SIG-M5 (cell line): Measurements from ENCODE around the gene C2orf74.
"Not testable (repeated sequence)": the region's sequence is repeated elsewhere in the genome, so short reads cannot be mapped to it uniquely, and the experiment has no call there.

Experiments
- DNase-seq: peaks from one replicate; lab custom pipeline; 2025; lab: John Stamatoyannopoulos, UW

Gene C2orf74

DNA sequence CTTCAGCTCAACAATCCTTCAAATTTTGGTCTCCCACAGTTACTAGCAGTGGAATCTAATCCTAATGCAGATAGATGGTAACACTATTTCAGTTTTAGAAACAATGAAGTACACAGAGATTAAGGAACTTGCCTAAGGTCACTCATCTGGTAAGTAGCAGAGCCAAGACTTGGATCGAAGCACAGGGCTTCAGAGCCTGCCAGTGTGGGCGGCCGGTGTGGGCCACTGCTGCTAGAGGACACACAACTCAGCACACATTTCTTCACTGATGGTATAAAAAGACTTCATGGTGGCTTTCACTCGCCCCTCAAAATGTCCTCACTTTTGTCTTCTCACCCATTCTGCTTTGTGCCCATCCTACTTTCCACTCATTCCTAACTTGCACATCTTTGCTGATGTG, 11.1 kb downstream of the C2orf74 start:
- no peak for DNase-seq

DNA sequence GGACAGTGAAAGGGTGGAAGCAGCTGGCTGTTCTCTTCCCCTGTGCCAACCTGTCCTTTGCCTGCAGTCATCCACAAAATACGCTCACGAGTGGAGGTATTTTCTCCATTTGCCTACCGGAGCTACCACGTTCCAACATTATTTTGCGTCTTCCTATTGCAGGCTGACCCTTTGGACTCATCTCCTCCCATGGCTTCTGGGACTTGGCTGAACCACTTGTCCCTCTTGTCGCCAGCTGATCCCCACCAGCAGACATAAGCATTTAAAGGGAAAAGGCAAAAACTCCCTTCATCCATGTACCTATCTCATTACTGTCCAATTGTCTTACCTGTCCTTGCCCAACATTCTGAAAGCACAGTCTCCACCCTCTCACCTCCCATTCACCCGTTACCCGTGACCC, 13.0 kb downstream of the C2orf74 start:
- DNase-seq = no peak

DNA sequence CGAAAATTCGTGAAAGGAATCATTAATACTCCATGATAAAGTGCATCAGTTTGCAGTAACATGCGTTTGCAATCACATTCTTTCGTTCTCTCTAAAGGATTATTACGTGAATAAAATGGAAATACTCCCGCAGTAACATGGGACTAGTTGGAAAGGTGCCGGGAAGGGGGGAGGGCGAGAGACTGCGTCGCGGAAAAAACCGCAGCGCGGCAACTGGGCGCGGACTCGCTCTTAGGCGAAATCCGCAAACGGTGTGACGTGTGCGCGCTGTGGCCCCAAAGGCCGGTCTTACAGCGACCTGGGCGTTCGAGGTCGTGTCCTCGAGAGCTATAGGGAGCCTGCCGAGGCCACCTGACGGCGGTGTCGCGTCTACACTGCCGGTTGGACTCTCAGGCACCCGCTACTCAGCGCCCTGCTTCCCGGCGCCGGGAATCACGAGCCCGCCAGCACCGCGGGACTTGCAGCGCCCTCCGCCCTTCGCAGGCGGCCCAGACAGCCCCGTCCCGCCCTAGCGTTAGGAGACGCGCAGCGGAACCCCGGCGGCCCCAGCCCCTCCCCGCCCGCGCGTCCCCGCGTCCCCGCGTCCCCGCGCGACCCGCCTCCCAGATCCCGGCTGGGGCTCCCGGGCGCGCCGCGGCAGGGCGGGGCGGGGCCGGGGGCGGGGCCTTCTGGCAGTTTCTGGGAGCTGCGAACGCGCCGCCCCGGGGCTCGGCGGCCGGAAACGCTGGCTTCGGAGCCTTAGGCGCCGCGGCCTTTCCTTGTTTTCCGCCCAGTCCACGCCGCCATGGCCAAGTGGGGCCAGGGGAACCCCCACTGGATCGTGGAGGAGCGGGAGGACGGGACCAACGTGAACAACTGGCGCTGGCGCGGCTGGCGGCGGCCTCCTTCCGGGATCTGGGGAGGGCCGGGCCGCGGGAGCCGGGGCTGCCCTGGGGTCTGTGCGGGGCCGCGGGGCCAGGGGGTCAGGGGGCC, 15.1 kb downstream of the C2orf74 start:
- DNase-seq = peak; percentile 52

DNA sequence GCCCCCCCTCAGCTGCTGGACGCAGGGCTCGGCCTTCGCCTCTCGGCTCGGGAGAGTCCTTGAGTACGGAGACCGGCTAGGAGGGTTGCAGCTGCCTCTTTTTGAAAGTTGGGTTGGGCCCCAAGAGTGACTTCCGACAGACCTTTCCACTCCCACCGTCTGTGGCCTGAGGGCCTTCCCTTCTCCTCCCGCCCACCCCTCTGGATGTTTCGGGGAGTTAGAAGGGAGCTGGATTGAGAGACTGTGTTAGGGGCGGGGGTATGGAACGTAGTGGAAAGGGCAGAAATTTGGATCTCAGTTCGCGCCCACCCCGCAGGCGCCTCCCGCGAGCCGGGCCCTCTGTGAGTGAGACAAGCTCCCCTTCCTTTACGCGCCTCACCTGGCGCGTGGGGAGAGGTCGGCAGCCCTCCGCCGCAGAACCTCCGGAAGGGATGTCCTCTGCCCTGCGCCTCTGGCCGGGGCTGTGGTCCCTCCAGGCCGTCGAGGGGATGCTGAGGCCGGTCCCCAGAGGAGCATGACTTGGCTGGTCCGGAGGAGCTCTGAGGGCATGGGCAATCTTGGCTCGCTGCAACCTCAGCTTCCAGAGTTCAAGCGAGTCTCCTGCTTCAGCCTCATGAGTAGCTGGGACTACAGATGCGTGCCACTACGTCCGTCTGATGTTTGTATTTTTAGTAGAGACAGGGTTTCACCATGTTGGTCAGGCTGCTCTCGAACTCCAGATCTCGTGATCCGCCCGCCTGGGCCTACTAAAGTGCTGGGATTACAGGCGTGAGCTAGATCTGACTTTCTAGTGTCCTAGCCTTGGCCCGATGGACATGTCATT, 15.9 kb downstream of the C2orf74 start:
- DNase-seq = no peak

DNA sequence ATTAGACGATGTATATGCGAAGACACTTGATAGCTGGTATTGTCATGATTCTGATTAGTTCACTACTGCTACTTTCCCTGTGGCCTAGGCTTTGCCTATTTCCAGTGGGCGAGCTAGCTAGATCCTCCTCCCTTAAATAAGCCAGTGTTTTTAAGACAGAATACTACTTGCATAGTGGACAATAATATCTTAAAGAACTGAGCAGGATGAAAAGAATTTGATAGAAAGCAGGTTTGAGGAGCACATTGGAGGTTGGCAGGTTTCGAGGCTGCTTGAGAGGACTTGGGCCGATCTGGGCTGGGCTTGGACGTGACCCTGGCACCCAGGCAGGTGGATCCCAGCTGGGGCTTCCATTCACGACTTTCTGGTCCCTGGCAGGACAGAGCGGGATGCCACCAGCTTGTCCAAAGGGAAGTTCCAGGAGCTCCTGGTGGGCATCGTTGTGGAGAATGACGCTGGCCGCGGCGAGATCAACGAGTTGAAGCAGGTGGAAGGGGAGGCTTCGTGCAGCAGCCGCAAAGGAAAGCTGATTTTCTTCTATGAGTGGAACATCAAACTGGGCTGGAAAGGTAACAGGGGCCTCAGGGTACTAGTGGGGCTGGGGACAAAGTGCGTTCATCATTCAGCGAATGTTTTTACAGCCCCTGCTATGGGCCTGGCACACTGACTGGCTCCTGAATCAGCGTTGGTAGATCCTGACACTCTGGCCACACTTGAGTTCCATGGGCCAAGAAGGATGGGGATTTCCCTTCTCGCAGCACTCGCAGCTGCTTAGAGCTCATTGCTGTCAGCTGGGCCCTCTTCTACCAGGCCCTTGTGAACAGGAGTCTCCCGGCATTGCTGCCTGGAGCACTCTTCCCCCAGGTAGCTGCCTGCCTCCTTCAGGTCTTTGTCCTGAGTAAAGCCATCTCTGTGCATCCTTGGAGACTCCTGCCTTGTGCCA, 16.9 kb downstream of the C2orf74 start:
- DNase-seq = no peak

DNA sequence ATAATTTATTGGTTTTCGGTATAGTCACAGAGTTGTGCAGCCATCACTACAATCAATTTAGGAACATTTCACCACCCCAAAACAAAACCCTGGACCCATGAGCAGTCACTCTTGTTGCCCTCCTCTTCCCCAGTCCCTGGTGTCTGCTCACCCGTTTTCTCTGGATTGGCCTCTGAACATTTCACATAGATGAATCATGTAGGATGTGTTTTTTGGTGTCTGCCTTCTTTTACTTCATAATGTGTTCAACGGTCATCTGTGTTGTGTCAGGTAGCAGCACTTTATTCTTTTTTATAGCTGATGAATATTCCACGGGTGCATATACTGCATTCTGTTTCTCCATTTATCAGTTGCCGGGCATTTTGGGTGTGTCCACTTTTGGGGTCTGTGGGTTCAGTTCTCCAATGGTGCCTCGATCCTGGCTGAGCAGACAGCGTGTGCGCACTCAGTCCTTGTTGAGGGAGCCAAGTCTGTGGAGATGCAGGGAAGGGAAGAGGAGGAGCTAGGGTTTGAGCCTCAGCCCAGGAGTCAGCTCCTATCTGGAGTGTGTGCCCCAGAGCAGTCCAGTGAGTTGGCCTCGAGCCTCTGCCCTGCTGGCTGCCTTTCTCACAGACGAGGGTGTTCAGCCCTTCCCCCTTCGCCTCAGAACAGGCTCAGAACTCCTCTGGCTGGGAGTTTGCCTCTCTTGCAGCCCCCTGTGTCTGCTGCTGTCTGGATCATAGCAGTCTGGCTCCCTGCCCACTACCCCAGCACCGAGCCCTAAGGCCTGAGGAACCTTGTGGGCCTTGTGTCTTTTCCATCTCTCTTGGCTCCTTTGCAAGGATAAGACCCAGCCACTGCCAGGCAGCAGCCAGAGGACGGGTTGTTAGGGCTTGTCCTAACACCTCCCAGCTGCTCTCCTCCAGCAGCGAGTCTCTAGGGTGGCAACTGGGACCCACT, 18.0 kb downstream of the C2orf74 start:
- DNase-seq = no peak

DNA sequence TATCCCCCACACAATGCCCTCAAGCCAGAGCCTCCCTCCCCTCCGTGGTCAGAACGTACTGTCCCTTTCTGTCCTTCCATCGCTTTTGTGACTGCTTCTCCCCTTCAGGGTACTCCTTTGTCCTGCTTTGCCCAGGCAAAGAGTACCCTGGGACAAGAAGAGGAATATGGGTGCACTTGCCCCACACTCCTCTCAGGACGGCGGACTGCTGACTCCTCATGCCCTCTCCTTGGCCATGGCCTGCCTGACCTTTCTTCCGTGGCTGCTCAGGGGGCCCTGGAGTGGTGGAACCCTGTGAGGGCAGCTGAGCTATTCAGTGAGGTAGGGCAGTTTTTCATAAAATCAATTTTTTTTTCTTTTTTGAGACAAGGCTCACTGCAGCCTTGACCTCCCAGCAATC, 18.7 kb downstream of the C2orf74 start:
- no peak for DNase-seq

DNA sequence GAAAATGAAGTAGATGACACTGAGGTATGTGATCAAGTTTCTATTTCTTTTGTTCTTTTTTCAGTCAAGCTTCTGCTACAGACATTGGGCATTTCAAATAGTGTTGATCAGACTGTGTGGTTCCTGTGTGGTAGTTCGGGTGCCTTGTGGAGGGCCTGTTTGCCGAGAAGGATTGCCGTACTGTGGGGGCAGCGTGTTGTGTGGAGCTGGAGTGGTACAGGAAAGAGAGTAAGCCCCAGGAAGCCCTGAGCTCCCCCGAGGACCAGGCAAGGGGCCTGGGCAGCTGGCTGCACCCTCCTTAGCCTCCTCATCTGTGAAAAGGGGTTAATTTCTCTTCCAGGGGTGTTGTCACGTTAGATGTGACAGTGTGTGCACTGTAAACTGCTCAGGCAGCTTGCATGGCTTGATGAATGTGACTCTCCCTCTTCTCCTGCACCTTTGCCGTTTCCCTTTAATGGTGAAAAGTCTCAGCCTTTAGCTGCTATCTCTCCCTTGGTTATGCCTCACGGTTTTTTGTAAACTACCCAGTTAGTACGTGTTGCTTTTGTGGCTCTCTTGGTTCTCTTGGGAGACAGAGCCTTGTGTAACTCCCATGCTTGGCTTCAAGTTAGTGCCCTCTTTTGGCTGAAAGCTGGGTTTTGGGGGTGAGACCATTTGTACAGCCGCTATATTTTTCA, 19.5 kb downstream of the C2orf74 start:
- no peak for DNase-seq

DNA sequence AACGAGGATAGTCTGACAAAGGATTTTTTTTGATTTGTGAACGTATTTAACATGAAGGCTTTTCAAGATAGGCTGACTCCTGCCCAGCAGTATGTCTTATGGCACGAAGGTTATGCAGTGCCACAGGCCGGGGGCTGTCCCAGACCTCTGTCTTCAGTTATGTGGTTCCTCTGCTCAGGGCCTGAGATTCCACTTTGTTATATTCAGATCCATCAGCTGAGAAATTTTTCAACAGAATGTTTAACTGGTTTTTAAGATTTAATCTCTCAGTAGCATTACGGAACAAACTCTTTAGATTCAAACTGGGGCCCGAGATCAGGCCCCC, 20.0 kb downstream of the C2orf74 start:
- DNase-seq = no peak

DNA sequence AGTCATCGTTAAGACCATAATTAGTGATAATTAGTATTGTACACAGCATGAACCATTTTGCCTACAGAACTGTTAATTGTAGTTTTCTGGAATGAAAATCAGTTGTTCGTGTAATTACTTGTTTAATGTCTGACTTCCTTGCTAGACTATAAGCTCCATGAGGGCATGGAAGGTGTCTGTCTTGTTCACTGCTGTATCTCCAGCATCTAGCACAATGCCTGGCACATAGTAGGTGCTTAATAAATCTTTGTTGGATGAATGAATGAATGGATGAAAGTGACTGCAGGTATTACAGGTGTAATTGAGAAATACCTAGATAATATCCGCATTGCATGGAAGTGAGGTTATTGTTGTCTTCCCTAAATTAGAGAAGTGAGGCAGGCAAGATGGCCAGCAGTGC, 21.8 kb downstream of the C2orf74 start:
- no peak for DNase-seq

DNA sequence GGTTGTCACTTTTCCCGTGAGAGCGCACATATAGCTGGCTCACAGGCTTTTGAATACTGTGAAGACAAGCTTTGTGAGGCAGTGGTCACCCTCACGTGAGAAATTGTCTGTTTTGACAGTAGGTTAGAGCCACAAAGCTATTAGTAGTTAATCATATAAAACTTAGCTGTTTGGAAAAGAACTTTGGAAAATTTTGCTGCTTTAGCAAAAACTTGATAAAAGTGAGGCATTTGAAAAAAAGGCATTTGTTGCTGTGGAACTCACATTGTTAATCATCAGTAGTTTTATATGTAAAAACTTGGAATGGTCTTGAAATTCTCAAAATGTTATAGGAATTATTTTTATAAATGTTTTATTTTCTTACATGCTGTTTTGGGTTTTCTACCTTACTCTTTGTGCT, 22.3 kb downstream of the C2orf74 start:
- DNase-seq = no peak

DNA sequence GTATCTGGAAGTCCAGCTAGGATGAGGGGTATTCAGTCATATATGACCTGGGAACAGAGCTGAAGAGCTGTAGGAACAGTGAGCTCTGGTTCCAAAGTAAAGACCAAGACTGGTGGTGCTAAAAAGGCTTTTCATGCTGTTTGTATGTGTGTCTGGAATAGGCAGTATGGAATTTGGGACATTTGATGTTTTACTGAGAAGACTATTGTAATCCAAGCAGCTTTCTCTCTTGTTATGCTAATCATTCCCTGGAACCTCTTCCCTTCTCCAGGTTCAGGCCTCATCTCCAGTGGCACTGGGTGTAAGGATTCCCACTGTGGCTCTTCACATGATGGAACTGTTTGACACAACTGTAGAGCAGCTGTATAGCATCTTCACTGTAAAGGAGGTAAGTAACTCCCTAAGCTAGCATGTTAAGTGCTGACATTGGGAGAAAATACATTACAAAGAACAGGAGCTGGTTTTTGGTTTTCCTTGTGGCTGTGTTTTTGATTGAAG, 23.3 kb downstream of the C2orf74 start:
- DNase-seq = no peak

DNA sequence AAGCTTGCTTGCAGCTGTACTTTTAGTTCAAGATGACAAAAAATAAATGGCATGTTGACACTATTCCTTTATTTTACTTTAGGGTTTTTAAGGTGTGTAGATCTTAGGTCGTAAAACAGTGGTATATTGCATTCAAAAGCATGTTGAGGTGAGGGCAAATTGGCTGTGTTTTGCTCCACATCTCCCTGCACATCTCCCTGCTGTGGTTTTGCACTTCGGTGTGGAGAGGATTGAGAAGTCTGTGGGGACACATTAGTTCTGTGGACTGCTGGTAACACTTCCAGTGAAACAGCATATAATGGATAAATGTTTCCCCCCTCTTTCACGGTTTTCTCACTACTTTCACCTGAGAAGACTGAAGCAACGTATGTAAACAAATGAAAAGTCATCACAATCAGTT, 25.1 kb downstream of the C2orf74 start:
- DNase-seq = no peak

DNA sequence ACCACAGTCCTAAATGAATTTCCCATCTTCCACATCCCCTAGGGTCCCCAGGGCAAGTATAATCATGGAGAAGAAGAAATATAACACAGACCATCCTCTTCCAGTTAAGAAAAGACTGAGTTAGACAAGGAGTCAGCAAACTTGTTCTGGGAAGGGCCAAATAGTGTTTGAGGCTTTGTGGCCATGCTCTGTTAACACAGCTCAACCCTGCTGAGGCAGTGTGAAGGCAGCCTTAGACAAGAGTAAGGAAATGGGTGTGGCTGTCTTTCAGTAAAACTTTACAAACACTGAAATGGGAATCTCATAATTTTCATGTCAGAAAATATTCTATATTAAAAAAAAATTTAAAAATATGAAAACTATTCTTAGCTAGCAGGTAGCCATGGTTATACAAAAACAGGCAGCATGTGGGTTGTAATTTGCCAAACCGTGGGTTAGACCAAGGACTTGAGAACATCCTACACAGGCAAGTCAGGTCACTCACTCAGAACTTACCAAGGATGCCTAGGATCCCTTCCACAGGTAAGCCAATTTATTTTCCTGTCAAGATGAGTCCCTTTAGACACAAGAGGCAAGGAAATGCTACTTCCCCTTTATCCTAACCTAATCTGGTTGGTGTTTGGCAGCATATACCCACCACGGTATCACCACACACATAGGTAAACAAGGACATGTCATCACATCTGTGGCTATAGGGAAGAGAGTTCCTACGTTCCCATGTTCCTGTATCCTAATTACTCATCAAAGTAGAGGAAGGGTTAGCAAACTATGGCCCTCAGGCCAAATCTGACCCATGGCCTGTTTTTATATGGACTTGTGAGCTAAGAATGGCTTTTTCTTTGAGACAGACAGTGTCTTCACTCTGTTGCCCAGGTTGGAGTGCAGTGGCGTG, 31.9 kb downstream of the C2orf74 start:
- no peak for DNase-seq

DNA sequence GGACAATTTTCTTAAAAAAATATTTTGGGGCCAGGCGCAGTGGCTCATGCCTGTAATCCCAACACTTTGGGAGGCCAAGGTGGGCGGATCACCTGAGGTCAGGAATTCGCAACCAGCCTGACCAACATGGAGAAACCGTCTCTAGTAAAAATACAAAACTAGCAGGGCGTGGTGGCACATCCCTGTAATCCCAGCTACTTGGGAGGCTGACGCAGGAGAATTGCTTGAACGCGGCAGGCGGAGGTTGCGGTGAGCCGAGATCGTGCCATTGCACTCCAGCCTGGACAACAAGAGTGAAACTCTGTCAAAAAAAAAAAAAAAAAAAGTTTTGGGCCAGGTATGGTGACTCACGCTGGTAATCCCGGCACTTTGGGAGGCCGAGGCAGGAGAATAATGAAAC, 32.7 kb downstream of the C2orf74 start:
- not testable (repeated sequence) for DNase-seq

DNA sequence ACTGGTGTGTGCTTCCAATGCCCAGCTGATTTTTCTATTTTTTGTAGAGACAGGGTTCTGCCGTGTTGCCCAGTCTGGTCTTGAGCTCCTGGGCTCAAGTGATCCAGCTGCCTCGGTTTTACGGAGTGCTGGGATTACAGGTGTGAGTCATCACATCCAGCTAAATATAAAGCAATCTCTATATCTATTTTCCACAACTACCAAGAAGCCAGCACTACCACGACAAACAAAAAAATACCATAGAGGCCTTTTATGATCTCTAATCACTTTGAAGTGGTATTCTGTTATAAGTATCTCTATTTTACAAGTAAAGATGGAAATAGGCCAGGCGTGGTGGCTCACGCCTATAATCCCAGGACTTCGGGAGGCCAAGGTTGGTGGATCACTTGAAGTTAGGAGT, 34.7 kb downstream of the C2orf74 start:
- DNase-seq = no peak

DNA sequence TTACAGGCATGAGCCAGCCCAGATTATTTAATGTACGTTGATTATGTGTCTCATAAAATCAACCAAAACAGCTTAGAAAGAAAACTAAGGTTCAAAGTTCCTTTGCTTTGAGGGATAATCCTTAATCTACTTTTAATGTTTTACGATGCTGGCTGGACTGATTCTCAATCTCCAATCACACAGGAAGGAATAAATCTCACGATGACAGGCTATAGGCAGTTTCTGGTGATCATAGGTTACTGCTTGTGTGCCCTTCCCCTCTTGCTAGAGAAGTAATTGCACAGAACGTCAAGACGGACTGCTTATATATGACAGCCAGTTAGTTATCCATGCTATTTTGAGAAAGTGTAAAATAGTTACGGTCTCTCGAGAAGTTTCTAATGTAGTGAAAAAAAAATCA, 43.1 kb downstream of the C2orf74 start:
- no peak for DNase-seq

DNA sequence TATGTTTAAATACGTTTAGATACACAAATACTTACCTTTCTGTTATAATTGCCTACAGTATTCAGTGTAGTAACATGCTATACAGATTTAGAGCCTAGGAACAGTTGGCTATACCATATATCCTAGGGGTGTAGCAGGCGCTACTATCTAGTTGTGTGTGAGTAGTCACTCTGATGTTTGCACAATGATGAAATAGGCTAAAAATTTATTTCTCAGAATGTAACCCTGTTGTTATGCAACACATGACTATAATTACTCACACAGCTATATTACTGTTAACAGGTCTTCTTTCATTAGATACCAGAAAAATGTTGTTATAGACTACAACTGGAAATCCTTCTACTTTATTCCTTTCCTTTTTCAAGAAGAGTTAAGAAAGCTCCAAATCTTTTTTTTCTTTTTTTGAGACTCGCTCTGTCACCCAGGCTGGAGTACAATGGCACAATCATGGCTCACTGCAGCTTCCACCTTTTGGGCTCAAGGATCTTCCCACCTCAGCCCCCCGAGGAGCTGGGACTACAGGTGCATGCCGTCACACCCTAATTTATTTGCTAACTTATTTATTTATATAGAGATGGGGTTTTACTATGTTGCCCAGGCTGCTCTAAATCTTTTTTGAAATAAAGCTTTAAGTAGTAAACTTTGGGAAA, 48.5 kb downstream of the C2orf74 start:
- peak; percentile 48 for DNase-seq

DNA sequence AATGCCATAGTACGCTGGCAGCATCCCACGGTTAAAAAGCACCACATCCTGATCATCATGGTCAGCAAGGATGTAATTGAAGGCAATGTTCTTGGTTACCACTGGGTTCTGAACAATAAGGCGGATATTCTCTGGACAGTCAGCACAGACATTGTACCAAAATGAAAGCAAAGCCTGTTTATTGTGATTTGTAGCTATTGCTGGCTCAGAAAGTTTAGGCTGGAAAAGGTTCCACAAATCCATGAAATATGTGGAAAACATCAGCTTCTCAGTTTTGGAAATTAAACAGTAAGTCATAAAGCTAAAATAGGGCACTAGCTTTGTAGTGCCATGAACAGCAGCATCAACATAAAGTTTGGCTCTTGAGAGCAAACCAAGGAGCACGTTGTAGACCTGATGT, 52.2 kb downstream of the C2orf74 start:
- DNase-seq = no peak
